CD4-positive, alpha-beta T cell treated with Interleukin-12 subunit alpha and Interleukin-12 subunit beta, for 1 hour (primary cell): Measurements from ENCODE around the gene HAPLN2.
"Not testable (repeated sequence)": the region's sequence is repeated elsewhere in the genome, so short reads cannot be mapped to it uniquely, and the experiment has no call there.

Source experiments
- DNase-seq: peaks from one replicate; pipeline ENCODE4 v3.0.0-alpha.2; 2020

The HAPLN2 gene

GRCh38 chr1:156623946-156624813, 5.0 kb downstream of the HAPLN2 start:
- DNase-seq = peak; percentile 31

GRCh38 chr1:156624814-156625435, 5.7 kb downstream of the HAPLN2 start:
- DNase-seq = no peak

GRCh38 chr1:156625436-156626078, 6.3 kb downstream of the HAPLN2 start:
- peak; percentile 66 for DNase-seq

GRCh38 chr1:156626079-156626438, 6.8 kb downstream of the HAPLN2 start:
- no peak for DNase-seq

- DNase-seq = peak; percentile 48
Measured at GRCh38 chr1:156627313-156627880, 8.2 kb downstream of the HAPLN2 start.

GRCh38 chr1:156629823-156630449, 10.7 kb downstream of the HAPLN2 start:
- no peak for DNase-seq

- not testable (repeated sequence) for DNase-seq
Measured at GRCh38 chr1:156631152-156631551, 11.9 kb downstream of the HAPLN2 start.

GRCh38 chr1:156632355-156632754, 13.1 kb downstream of the HAPLN2 start:
- DNase-seq = no peak

GRCh38 chr1:156638189-156638985, 19.2 kb downstream of the HAPLN2 start:
- no peak for DNase-seq

GRCh38 chr1:156639601-156640101, 20.4 kb downstream of the HAPLN2 start:
- no peak for DNase-seq

- no peak for DNase-seq
Measured at GRCh38 chr1:156640842-156641706, 21.9 kb downstream of the HAPLN2 start.

GRCh38 chr1:156641761-156642264, 22.6 kb downstream of the HAPLN2 start, which contains the start of gene BCAN:
TSS of gene BCAN (plus strand) at chr1:156642117. CDS start at chr1:156646055, 3,938 bp downstream.
- peak; percentile 23 for DNase-seq

GRCh38 chr1:156642265-156643048, 23.2 kb downstream of the HAPLN2 start:
- DNase-seq = no peak

- DNase-seq = no peak
Measured at GRCh38 chr1:156643049-156643777, 24.0 kb downstream of the HAPLN2 start.

GRCh38 chr1:156643778-156644092, 24.5 kb downstream of the HAPLN2 start:
- peak; percentile 17 for DNase-seq

GRCh38 chr1:156644146-156644545, 24.9 kb downstream of the HAPLN2 start:
- DNase-seq = no peak

GRCh38 chr1:156644640-156645039, 25.4 kb downstream of the HAPLN2 start:
- DNase-seq = no peak

GRCh38 chr1:156645056-156645455, 25.8 kb downstream of the HAPLN2 start:
- DNase-seq = no peak

GRCh38 chr1:156645666-156646065, 26.5 kb downstream of the HAPLN2 start:
- DNase-seq = no peak
